ENCODE data around the gene CEP76. TPM values are rescaled to one million over a fixed set of nuclear protein-coding genes. Genes with fewer than 3 reads are reported as not detected.

CEP76 gene
- total RNA-seq, 1 experiment from 2014 or later: 18.6 TPM

- no peak overlapping the region for H2AK5ac ChIP-seq (ENCODE audit: insufficient read length, low read length)
- no peak overlapping the region for H3K18ac ChIP-seq (ENCODE audit: insufficient read length, low read depth, low read length)
- H3K4ac ChIP-seq (ENCODE audit: low read depth, low read length): no peak overlapping the region
- no peak overlapping the region for H3K14ac ChIP-seq (ENCODE audit: insufficient read depth, low read length)
- H3K79me2 ChIP-seq (ENCODE audit: insufficient read depth, low read length): no peaks in the 10 kb centered on the region
- no peaks in the 10 kb centered on the region for H3K27me3 ChIP-seq (ENCODE audit: insufficient read depth, low read length)
- no peaks in the 10 kb centered on the region for H3K9me3 ChIP-seq (ENCODE audit: control insufficient read depth, low read depth, low read length)
- H2BK120ac ChIP-seq (ENCODE audit: low read depth, low read length, poor library complexity, severe bottlenecking): no peak overlapping the region
- Mint-ChIP-seq H3K27ac (peak overlapping the region; percentile 51 to 64 (median 62); a peak in 3 of 7 replicates), H3K27me3 (ENCODE audit: low read depth) (no peaks in the 10 kb centered on the region), H3K4me1 (peaks cover 11 to 18% of the 10 kb centered on the region in 2 experiments), H3K36me3 (ENCODE audit: insufficient read depth in 1 of 3, low read depth in 3 of 3) (no peaks in the 10 kb centered on the region), H3K4me3 (no peak overlapping the region), H3K9me3 (no peaks in the 10 kb centered on the region; a peak in 1 of 5 replicates)
- H3K23me2 ChIP-seq (ENCODE audit: insufficient read length, low read depth, low read length, poor library complexity, severe bottlenecking): no peaks in the 10 kb centered on the region
- peak overlapping the region; percentile 72 for H2BK5ac ChIP-seq (ENCODE audit: insufficient read length, low read length)
- WGBS (ENCODE audit: extremely low coverage, insufficient read length, low lambda C conversion rate): no CpG with 5 or more reads among the region's 3 CpGs
- H2AFZ ChIP-seq (ENCODE audit: low read length): no peak overlapping the region
- no peak for TF ChIP-seq CTCF (conservative IDR thresholded peaks at IDR 0.05)
- no peak overlapping the region for H2BK15ac ChIP-seq (ENCODE audit: low read depth, low read length)
- no peaks in the 10 kb centered on the region for H4K20me1 ChIP-seq (ENCODE audit: control insufficient read depth, insufficient read depth, insufficient read length)
- H4K8ac ChIP-seq (replicated peaks; ENCODE audit: insufficient read length, low read depth, low read length): no peak overlapping the region
- no peak overlapping the region for H3K23ac ChIP-seq (ENCODE audit: insufficient read length, low read depth, low read length)
- H2BK12ac ChIP-seq (ENCODE audit: insufficient read length, low read depth, low read length): no peak overlapping the region
- H4K91ac ChIP-seq (ENCODE audit: insufficient read length, low read depth, low read length): no peak overlapping the region
- no peak overlapping the region for H2BK20ac ChIP-seq (ENCODE audit: low read depth, low read length, poor library complexity, severe bottlenecking)
- H3T11ph ChIP-seq (ENCODE audit: low read length): no peak overlapping the region
- H3K79me1 ChIP-seq (ENCODE audit: insufficient read depth, low read depth, low read length, poor library complexity, severe bottlenecking): peaks cover 5% of the 10 kb centered on the region
- no peak overlapping the region for H3K9ac ChIP-seq (ENCODE audit: extremely low read depth, insufficient read length, low read length)
- no peak overlapping the region for H4K5ac ChIP-seq (ENCODE audit: insufficient read length, low read depth, low read length)
- no peak overlapping the region for H3K4me2 ChIP-seq (ENCODE audit: insufficient read depth, insufficient read length, low read length)
- DNase-seq: no peak
- no peak overlapping the region for H3K27ac ChIP-seq (ENCODE audit: insufficient read length, low read depth, low read length)
- H3K56ac ChIP-seq (ENCODE audit: insufficient read length, low read depth, low read length): no peak overlapping the region
- no peaks in the 10 kb centered on the region for H3K4me1 ChIP-seq (ENCODE audit: insufficient read depth, low read length)
Measured at GRCh38 chr18:12638644-12639124, 63.8 kb downstream of the CEP76 start.

Measured in H9 (cell line).